GM19452 (cell line): Measurements from ENCODE around the gene KLHL25.
"Not testable (repeated sequence)": the region's sequence is repeated elsewhere in the genome, so short reads cannot be mapped to it uniquely, and the experiment has no call there.

Source experiments
- ATAC-seq: cut with Tn5 transposase; IDR thresholded peaks from one replicate; pipeline ENCODE4 v1.9.1; 2021; ENCODE audit not compliant: unreplicated experiment

The KLHL25 gene, protein sequence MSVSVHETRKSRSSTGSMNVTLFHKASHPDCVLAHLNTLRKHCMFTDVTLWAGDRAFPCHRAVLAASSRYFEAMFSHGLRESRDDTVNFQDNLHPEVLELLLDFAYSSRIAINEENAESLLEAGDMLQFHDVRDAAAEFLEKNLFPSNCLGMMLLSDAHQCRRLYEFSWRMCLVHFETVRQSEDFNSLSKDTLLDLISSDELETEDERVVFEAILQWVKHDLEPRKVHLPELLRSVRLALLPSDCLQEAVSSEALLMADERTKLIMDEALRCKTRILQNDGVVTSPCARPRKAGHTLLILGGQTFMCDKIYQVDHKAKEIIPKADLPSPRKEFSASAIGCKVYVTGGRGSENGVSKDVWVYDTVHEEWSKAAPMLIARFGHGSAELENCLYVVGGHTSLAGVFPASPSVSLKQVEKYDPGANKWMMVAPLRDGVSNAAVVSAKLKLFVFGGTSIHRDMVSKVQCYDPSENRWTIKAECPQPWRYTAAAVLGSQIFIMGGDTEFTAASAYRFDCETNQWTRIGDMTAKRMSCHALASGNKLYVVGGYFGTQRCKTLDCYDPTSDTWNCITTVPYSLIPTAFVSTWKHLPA

DNA sequence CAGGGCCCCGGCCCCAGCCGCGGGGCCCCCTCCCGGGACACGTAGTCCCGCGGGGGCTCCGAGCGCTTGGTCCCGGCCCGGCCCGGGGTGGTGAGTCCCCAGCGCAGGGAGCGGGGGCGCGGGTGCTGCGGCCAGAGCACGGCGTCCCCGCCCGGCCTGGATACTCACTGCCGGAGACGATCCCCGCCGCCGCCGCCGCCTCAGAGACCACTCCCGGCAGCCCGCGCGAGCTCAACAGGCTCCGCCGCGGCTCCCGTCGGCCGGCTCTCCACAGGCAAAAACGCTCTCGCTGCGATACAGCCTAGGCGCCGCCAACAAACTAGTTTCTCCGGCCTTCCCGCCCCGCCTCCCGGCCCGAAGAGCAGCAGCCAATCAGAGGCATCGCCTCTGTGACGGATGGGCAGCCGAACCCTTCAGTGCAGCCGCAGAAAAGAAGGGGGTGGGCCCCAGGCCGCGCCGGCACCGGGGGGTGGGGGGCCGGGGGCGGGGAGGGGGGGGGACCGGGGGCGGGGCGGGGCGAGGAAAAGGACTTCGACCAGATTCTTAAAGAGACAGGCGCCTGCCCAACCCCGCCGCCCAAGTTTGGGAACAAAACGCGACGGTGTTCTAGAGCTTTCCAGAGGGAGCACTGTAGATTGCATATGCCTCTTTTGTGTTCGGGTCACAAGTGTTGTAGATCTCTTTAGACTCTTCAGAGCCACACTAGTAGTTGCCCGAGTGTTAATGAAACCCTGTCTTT lies at the start of gene KLHL25:
Gene KLHL25, minus strand, starts transcription at position 328 of the 739 bp plus-strand sequence. CDS start 25,115 bp downstream, outside the sequence.
- peak; percentile 97 for ATAC-seq

GRCh38 chr15:85840802-85841152 lies 46.1 kb upstream of the KLHL25 start:
- ATAC-seq, result no peak

GRCh38 chr15:85840079-85840801 lies 45.5 kb upstream of the KLHL25 start:
- peak; percentile 98 for ATAC-seq

DNA sequence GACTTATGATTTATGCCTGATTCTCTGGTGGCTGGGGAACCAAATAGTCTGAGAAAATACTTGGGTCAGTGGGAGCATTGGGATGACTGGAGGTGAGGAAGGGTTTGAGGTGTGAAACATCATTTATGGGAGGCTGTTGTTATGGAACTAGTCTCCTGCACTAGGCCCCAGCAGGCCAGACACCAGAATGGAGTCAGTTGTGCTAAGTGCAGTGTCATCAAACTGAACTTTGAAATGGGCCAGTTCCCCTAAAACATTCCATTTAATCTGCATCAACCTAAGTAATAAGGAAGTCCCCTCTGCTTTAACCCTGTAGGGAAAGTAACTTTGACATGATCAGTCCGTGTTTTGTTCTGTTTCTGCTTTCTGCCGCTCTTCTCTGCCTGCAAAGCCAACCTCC lies 44.9 kb upstream of the KLHL25 start:
- ATAC-seq, result no peak

DNA sequence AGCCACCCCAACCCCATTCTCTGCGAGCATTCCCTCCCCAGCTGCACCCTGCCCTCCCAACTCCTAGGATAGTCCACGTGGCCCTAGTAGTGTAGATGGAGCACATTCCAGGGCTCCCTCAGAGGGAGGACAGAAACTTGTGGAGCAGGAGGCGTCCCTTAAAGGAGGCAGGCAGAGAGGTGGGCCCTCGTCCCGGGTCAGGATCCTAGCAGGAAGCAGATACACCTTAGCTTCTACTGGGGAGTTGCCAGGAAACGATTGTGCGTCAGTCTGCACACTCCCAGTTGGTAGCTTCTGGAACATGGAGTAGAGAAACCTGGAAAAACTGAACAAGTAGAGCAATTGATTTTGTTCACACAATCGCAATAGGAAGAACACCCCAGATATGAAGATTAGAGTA lies 43.9 kb upstream of the KLHL25 start:
- ATAC-seq, result no peak

GRCh38 chr15:85837881-85838280 lies 43.2 kb upstream of the KLHL25 start:
- no peak for ATAC-seq

DNA sequence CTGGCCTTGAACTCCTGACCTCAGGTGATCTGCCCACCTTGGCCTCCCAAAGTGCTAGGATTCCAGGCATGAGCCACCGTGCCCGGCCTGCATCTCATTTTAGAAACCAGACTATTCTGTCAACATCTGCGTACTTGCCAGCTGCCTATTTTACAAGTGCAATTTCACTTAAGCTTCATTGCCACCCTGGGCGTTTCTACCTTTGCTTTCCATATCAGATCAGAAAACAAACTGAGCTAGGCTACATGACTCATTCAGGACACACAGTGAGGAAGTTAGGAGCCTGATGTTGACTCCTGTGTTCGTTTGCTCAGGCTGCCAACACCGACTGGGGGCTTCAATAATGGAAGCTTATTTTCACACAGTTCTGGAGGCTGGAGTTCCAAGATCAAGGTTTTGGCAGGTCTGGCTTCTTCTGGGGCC lies 42.3 kb upstream of the KLHL25 start:
- ATAC-seq, result no peak

DNA sequence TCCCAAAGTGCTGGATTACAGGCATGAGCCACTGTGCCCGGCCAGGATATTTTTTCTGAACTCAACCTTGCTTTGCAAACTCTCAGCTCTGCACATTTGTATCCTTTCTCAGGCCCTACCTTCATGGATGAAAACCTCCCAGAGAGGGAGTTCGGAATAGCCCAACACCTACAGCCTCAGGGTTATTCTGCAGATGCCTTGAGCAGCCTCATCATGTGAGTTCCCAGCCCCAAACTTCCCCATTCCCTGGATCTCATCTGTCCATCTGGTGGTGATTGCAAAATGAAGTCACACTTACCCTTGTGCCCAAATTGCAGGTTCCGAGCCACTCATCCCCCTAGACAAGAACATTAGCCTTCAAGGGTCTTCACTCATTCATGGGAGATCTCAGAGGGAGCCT lies 39.9 kb upstream of the KLHL25 start:
- ATAC-seq, result no peak

DNA sequence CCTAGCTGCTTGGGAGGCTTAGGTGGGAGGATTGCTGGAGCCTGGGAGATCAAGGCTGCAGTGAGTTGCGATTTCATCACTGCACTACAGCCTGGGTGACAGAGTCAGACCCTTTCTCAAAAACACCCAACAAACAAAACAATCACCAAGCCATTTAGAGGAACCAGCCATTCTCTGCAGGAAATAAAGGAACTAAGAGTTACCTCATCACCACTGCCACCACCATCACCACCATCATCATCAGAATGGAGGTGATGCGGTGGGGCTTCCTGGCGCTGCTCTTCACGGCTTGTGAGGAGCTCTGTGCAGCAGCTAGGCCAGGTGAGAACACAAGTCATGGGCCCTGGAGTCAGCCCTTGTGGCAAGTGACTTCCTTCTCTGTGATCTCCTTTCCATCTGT lies 37.7 kb upstream of the KLHL25 start:
- no peak for ATAC-seq

DNA sequence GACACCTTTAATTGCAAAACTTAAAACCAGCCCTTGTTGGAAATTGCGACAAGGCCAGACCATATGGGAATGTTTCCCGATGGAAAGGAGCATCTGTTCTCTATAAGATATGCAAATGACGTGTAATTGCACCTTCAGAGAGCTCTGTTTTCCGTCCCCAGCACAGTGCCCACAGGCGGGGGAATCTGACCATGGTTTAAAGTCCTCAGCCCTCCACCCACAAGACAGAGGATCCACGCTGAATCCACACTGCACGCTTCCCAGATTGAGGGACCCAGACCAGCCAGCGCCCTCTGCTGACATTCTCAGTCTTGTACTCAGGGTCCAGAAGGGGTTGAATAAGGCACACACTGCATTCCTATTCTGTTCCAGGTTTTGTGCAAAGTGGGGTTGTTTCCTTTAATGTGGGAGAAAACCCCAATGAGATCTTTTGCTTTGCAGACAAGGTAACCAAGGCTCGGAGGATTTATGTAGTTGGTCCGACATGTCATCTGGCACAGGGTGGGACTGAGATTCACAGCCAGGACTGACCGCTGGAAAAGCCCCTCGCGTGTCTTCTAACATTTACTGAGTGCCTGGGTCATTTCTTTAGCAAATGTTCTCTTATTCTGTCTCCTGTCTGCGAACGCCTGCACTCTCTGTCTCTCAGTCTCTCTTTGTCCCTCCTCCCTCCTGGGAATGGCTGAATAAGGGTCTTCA lies 36.8 kb upstream of the KLHL25 start:
- no peak for ATAC-seq

DNA sequence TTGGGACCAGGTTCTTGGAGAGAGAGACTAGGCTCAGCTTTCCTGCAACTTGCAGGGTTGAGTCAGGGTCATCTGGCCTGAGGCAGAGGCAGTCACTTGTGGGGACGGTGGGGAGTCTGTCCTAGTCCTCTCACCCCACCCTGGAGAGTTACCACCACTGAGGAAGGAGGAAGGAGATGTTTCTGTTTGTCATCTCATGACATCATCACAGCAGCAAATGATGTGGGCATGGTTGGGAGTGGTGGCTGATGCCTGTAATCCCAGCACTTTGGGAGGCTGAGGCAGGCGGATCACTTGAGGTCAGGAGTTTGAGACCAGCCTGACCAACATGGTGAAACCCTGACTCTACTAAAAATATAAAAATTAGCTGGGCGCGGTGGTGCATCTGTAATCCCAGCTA lies 35.0 kb upstream of the KLHL25 start:
- ATAC-seq, result not testable (repeated sequence)

- ATAC-seq, result no peak
Measured at GRCh38 chr15:85828874-85829273, 34.1 kb upstream of the KLHL25 start.

DNA sequence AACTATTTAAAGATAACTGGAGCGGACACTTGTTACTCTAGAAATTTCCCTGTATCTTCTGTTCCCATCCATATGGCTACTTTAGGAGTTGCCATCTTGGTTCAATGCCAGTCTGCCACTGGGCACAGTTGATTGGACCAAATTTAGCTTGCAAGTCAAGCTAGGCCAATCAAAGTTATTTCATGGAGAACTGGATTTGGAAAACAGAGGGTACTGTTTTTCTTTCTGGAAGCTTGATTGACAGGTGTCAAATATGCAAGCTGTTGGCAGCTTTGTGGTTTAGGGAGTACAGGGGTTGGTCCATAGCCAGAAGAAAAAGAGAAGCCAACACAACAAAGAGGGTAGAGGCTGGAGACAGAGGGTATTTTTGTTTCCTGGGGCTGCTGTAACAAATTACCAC lies 33.4 kb upstream of the KLHL25 start:
- ATAC-seq, result no peak

- ATAC-seq, result no peak
Measured at GRCh38 chr15:85826756-85827515, 32.2 kb upstream of the KLHL25 start.

GRCh38 chr15:85825719-85826118 lies 31.0 kb upstream of the KLHL25 start:
- ATAC-seq, result no peak

DNA sequence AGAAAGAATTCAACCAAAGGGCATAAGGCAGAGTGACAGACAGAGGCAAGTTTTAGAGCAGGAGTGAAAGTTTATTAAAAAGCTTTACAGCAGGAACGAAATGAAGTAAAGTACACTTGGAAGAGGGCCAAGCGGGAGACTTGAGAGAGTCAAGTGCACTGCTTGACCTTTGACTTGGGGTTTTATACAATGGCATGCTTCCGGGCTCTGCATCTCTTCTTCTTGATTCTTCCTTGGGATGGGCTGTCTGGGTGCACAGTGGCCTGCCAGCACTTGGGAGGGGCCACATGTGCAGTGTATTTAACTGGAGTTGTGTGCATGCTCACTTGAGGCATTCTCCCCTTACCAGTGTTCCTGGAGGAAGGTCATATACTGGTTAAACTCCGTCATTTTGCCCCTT lies 30.4 kb upstream of the KLHL25 start:
- no peak for ATAC-seq

- ATAC-seq, result no peak
Measured at GRCh38 chr15:85821545-85821944, 26.8 kb upstream of the KLHL25 start.

- ATAC-seq, result no peak
Measured at GRCh38 chr15:85819938-85820337, 25.2 kb upstream of the KLHL25 start.

DNA sequence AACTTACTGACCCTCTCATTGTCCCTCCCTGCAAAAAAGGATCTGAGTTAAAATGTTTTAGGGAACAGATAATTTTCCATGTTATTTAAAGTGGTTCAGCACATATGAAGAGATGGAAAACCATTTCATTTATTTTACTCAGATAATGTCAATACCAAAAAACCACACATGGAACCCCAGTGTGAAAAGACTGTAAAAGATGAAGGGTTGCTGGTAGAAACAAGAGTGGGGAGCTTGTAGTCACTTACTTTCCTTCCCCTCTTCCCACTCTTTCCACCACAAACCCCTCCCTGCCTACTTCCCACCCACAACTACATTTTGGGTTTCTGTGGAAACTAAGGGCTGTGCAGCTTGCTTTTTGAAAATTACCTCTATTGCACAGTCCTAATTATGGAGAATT lies 18.5 kb upstream of the KLHL25 start:
- no peak for ATAC-seq

- ATAC-seq, result no peak
Measured at GRCh38 chr15:85810075-85810474, 15.3 kb upstream of the KLHL25 start.
